ENCODE measurements around the gene PLXNB1. TPM values are rescaled to one million over a fixed set of nuclear protein-coding genes. Genes with fewer than 3 reads are reported as not detected.

PLXNB1 gene
- total RNA-seq, 2 experiments from 2014 or later: 3.7 to 5.1 TPM

GRCh38 chr3:48364840-48365239 is 65.0 kb downstream of the PLXNB1 start:
- ChIA-PET POLR2A (no interaction called here), CTCF (no interaction called here)
- Mint-ChIP-seq H3K4me3 (no peak overlapping the region), H3K27me3 (no peaks in the 10 kb centered on the region), H3K4me1 (no peaks in the 10 kb centered on the region), H3K27ac (no peak overlapping the region), H3K36me3 (ENCODE audit: low read depth) (no peaks in the 10 kb centered on the region), H3K9me3 (ENCODE audit: low read depth) (peaks cover 9% of the 10 kb centered on the region)
- DNase-seq (no peak), ATAC-seq (no peak)
- intact Hi-C loops (cut with DNase I, micrococcal nuclease): no loop called here

- ChIA-PET POLR2A (no interaction called here), CTCF (no interaction called here)
- H3K9me3 Mint-ChIP-seq (ENCODE audit: low read depth): peaks cover 9% of the 10 kb centered on the region
- no peaks in the 10 kb centered on the region for H3K36me3 Mint-ChIP-seq (ENCODE audit: low read depth)
- DNase-seq (no peak), ATAC-seq (no peak)
- no peak overlapping the region for H3K4me3 Mint-ChIP-seq
- intact Hi-C loops (cut with DNase I, micrococcal nuclease): no loop called here
- H3K27ac Mint-ChIP-seq: no peak overlapping the region
- H3K27me3 Mint-ChIP-seq: no peaks in the 10 kb centered on the region
- no peaks in the 10 kb centered on the region for H3K4me1 Mint-ChIP-seq
These were observed 68.0 kb downstream of the PLXNB1 start for GRCh38 chr3:48361928-48362327.

GRCh38 chr3:48356419-48356818 is 73.5 kb downstream of the PLXNB1 start:
- peaks cover 3% of the 10 kb centered on the region for H3K9me3 Mint-ChIP-seq (ENCODE audit: low read depth)

GRCh38 chr3:48353987-48354386 is 75.9 kb downstream of the PLXNB1 start:
- ChIA-PET POLR2A (no interaction called here), CTCF (no interaction called here)
- no peaks in the 10 kb centered on the region for H3K36me3 Mint-ChIP-seq (ENCODE audit: low read depth)
- intact Hi-C loops (cut with DNase I, micrococcal nuclease): no loop called here
- no peaks in the 10 kb centered on the region for H3K4me1 Mint-ChIP-seq
- no peak overlapping the region for H3K27ac Mint-ChIP-seq
- ATAC-seq (no peak), DNase-seq (no peak)
- no peaks in the 10 kb centered on the region for H3K9me3 Mint-ChIP-seq (ENCODE audit: low read depth)
- H3K4me3 Mint-ChIP-seq: no peak overlapping the region
- H3K27me3 Mint-ChIP-seq: peaks cover 17% of the 10 kb centered on the region

More at GRCh38 chr3:48356419-48356818, 73.5 kb downstream of the PLXNB1 start:
- DNase-seq (no peak), ATAC-seq (no peak)
- Mint-ChIP-seq H3K4me3 (no peak overlapping the region), H3K27ac (no peak overlapping the region), H3K27me3 (peaks cover 17% of the 10 kb centered on the region), H3K36me3 (ENCODE audit: low read depth) (no peaks in the 10 kb centered on the region), H3K4me1 (no peaks in the 10 kb centered on the region)
- ChIA-PET CTCF (interaction anchor here (1.4 to 1.5 kb wide), 2 partner anchors 35 to 80 kb away, joined by 3 to 4 read pairs; no protein-coding TSS in a partner anchor), POLR2A (no interaction called here)
- intact Hi-C loops (cut with DNase I, micrococcal nuclease): no loop called here

Other genes with a start within 250 kb of the PLXNB1 start
- gene CDC25A, start 241.7 kb downstream of the PLXNB1 start, total RNA-seq: 10 to 100 TPM; 32.5 to 33.9 TPM
- not detected for gene CAMP, start 206.6 kb downstream of the PLXNB1 start, total RNA-seq
- gene ZNF589, start 189.0 kb downstream of the PLXNB1 start, total RNA-seq: 10 to 100 TPM; 28.6 to 29.6 TPM
- gene NME6, start 128.7 kb downstream of the PLXNB1 start, total RNA-seq: 10 to 100 TPM; 26.1 to 28.9 TPM
- not detected for gene SPINK8, start 96.4 kb downstream of the PLXNB1 start, total RNA-seq
- under 1 TPM; 0.11 to 0.16 TPM for gene FBXW12, start 57.9 kb downstream of the PLXNB1 start, total RNA-seq
- gene CCDC51, start 10.0 kb upstream of the PLXNB1 start, total RNA-seq: 10 to 100 TPM; 17.5 to 25.0 TPM
- gene TMA7, start 10.2 kb upstream of the PLXNB1 start, total RNA-seq: 100 to 1,000 TPM; 260 to 324 TPM
- gene ATRIP, start 16.7 kb upstream of the PLXNB1 start, total RNA-seq: 10 to 100 TPM; 16.8 to 21.0 TPM
- gene SHISA5, start 74.1 kb upstream of the PLXNB1 start, total RNA-seq: 10 to 100 TPM; 52.9 to 68.8 TPM
- gene PFKFB4, start 126.7 kb upstream of the PLXNB1 start, total RNA-seq: 10 to 100 TPM; 58.4 to 63.7 TPM
- gene UCN2, start 133.7 kb upstream of the PLXNB1 start, total RNA-seq: not detected
- gene COL7A1, start 165.2 kb upstream of the PLXNB1 start, total RNA-seq: under 1 TPM; 0.65 to 0.85 TPM
- gene UQCRC1, start 179.6 kb upstream of the PLXNB1 start, total RNA-seq: 100 to 1,000 TPM; 205 to 231 TPM
- gene TMEM89, start 191.7 kb upstream of the PLXNB1 start, total RNA-seq: under 1 TPM in 1 of 2 experiments, not detected in 1; 0.30 TPM
- 10 to 100 TPM; 35.0 to 38.5 TPM for gene SLC26A6, start 205.4 kb upstream of the PLXNB1 start, total RNA-seq
- 1 to 10 TPM; 7.9 to 8.1 TPM for gene CELSR3, start 232.8 kb upstream of the PLXNB1 start, total RNA-seq